ENCODE results near the gene NUDT6. TPM values are rescaled to one million over a fixed set of nuclear protein-coding genes. Genes with fewer than 3 reads are reported as not detected.

Gene NUDT6
- total RNA-seq, 2 donors from 2014 or later = 2.7 to 5.4 TPM

DNA sequence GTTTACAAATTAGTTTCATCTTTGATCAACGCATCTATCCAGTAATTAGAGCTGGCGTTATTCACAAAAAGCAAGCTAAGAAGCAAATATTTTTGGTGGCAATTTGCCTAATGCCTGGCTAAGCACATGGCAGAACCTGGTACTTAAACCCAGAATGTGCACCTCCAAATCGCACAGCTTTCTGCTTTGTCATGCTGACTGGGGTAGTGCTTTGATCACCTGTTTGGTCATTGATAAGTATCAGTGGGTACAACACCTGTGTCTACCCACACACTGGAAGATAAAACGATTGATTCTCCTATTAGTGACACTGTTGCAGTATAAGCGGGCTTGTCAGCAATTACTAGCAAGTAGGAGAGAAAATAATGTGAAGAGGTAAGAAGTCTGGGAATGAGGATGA, 1.9 kb downstream of the NUDT6 start:
- intact Hi-C loops (cut with DNase I) = loop anchor here in 1 of 2 donors (10.0 kb wide), 2 partner anchors 166 to 316 kb away; no protein-coding TSS in a partner anchor
- no peak for DNase-seq (ENCODE audit: low spot score)

DNA sequence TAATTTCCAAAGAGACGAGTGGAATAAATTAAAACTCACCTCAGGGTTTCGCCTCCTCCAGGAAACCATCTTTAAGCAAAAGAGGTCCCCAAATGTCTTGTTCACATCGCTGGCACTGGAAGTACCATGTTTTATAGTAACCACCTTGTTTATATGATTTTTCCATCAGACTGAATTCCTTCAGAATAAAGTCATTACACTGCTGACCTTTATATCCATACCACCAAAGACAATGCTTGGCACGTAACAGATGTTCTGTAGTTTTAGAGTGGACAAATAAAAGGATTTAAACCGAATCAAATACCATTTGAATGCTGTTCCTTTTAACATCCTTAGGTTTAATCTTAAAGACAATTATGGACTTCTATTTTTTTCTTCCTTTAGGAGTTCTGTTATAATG, 4.7 kb downstream of the NUDT6 start:
- intact Hi-C loops (cut with DNase I) = no loop called here
- no peak for DNase-seq (ENCODE audit: low spot score)

GRCh38 chr4:122914938-122915337, 7.5 kb downstream of the NUDT6 start:
- DNase-seq (ENCODE audit: low spot score) = no peak
- intact Hi-C loops (cut with DNase I) = loop anchor here in 1 of 2 donors (5.0 kb wide), 1 partner anchor 158 kb away; no protein-coding TSS in a partner anchor

DNA sequence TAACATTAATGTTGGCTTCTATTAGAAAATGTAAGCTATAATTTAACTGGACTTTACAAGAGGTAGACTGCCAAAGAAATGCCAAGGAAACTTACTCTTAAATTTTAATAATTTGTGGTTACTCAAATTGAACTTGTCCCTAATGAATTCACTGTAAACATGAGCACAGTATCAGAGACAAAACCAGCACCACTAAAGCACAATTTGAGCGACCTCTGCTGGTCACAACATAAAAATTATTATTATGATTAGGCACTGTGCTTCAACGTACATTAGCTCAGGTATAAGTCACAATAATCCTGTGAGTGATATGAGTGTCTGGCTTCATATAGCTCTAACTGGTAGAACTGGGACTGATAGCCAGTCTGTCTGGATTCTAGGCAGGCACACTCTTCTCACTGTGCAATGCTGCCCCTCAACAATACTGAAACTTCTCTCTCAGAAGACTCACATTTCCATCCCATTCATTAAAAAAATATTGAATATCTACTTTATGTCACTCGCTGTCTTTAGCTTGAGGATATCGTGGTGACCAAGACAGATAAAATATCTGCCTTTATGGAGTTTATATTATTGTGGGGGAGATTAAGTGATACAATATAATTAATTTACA, 8.0 kb downstream of the NUDT6 start:
- intact Hi-C loops (cut with DNase I) = loop anchor here in 1 of 2 donors (5.0 kb wide), 1 partner anchor 157 kb away; no protein-coding TSS in a partner anchor
- DNase-seq (ENCODE audit: low spot score) = no peak

- intact Hi-C loops (cut with DNase I) = loop anchor here in 1 of 2 donors (5.0 kb wide), 1 partner anchor 156 kb away; no protein-coding TSS in a partner anchor
- DNase-seq (ENCODE audit: low spot score) = no peak
Measured at GRCh38 chr4:122912810-122913575, 9.4 kb downstream of the NUDT6 start.

DNA sequence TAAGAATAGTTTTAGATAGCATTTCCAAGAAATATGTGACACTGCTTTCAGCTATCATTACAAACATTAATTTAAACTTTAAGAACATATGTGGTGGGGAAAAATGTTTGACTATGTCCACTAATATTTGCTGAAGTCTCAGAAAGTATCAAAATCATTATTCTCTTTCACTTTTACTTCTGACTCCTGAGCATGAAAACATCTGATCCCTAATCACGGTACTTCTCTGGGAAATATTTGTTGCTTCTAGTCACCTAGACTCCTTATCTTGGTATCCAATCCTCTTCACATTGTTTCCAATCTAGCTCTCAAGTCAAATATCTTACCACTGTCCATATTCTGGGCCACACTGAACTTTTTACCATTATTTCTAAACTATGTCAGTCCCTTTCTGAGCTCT, 10.8 kb downstream of the NUDT6 start:
- no peak for DNase-seq (ENCODE audit: low spot score)
- intact Hi-C loops (cut with DNase I) = loop anchor here in 1 of 2 donors (5.0 kb wide), 1 partner anchor 154 kb away; no protein-coding TSS in a partner anchor

DNA sequence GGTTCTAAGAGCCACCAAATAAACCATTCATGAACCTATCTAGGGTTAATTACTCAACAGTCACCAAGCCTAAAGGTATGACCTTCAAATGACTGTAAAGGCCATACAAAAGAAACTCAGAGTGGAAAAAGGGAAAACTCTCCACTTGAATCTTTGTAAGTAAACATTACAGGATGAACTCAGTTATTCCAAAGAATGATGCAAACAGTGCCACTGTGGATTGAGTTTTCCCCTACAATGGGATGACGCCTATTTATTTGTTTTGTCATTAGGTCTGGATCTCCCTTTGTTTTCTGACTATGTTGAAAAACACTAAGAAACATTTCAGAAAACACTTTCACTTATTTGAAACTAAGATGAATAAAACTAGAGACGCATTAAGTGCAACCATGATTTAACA, 12.7 kb downstream of the NUDT6 start:
- no peak for DNase-seq (ENCODE audit: low spot score)
- intact Hi-C loops (cut with DNase I) = loop anchor here in 1 of 2 donors (5.0 kb wide), 1 partner anchor 152 kb away; no protein-coding TSS in a partner anchor

DNA sequence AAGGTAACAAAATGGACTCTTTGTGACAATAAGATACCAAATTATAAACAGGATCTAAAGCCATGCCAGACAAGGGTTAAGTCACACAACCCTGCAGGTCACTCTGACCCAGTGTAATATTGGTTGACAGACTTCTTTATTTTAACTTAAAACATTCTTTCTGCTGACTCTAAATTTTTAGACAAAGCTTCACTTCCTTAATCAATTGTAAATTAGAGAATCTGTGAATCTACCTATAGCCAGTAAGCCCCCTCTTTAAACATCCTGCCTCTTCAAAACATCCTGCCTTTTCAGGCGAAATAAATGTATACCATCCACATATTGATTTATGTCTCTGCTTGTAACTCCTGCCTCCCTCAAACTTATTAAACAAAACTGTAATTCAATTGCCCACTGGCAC, 14.2 kb downstream of the NUDT6 start:
- DNase-seq (ENCODE audit: low spot score) = no peak
- intact Hi-C loops (cut with DNase I) = no loop called here

- intact Hi-C loops (cut with DNase I) = no loop called here
- no peak for DNase-seq (ENCODE audit: low spot score)
Measured at GRCh38 chr4:122906859-122907305, 15.5 kb downstream of the NUDT6 start.

DNA sequence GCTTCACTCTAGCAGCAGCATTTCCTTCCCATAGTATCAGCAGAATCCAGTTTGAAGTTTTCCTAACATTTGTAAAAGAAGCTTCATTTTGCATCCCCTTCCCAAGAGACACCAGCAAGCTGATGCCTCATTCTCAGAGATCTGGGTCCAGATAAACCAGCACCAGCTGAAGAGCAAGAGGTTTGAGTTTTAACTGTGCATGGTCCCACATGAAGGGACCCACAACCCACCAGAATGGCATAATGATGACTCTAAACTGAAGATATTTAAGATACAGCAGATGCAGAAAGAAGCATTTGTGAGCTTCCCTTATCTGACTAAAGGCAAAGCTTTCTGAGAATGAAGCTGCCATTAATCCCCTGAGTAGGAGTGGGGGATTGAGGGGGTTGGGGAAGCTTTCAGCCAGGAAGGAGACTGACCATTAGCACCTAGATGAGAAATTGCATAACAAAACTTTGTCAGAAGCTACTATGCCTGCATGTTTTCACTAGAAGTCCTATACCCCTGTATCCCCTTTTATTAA, 18.6 kb downstream of the NUDT6 start:
- DNase-seq (ENCODE audit: low spot score) = no peak
- intact Hi-C loops (cut with DNase I) = no loop called here

DNA sequence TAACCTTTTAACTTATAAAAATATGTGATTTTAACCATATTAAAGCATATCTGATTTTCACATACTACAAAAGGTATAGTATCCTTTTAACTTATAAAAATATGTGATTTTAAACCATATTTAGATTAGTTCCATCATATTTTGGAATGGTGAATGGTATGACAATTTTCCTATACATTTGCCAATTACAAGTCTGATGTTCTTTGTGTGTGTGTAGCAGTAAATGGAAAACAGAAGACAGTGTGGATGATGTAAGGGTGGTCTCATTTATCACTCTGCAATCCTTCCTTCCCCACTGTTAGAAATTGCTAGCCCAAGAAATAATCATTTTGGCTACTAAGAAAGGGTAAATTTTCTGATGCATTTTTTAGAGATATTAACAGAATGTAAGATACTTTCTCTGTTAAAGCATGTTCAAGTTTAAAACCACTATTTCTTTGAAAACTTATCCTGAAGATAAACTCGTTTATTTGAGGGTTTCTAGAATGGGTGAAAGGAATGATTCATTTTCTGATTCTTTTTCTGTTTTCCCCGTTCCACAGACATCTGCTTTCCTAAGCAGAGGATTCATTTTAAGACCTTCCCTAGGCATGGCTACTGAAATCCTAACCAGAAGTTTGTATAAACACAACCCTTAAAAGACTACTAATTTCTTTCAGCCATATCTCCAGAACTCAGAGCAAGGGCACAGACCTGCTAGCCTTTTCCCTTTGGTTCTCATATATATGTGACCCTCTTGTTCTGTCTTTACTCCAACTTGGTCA, 21.0 kb downstream of the NUDT6 start:
- intact Hi-C loops (cut with DNase I) = no loop called here
- no peak for DNase-seq (ENCODE audit: low spot score)

- intact Hi-C loops (cut with DNase I) = no loop called here
- DNase-seq (ENCODE audit: low spot score) = no peak
Measured at GRCh38 chr4:122900314-122900713, 22.1 kb downstream of the NUDT6 start.

GRCh38 chr4:122899682-122900081, 22.7 kb downstream of the NUDT6 start:
- intact Hi-C loops (cut with DNase I) = no loop called here

GRCh38 chr4:122898370-122899150, 23.8 kb downstream of the NUDT6 start:
- no peak for DNase-seq (ENCODE audit: low spot score)
- intact Hi-C loops (cut with DNase I) = no loop called here

More at GRCh38 chr4:122899682-122900081, 22.7 kb downstream of the NUDT6 start:
- no peak for DNase-seq (ENCODE audit: low spot score)

GRCh38 chr4:122896270-122896669, 26.1 kb downstream of the NUDT6 start:
- intact Hi-C loops (cut with DNase I) = no loop called here
- no peak for DNase-seq (ENCODE audit: low spot score)

- intact Hi-C loops (cut with DNase I) = no loop called here
- DNase-seq (ENCODE audit: low spot score) = no peak
Measured at GRCh38 chr4:122895336-122895995, 26.9 kb downstream of the NUDT6 start.

DNA sequence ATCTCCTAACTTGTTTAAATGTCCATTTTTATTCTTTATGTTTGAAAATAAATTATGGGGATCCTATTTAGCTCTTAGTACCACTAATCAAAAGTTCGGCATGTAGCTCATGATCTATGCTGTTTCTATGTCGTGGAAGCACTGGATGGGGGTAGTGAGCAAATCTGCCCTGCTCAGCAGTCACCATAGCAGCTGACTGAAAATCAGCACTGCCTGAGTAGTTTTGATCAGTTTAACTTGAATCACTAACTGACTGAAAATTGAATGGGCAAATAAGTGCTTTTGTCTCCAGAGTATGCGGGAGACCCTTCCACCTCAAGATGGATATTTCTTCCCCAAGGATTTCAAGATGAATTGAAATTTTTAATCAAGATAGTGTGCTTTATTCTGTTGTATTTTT, 27.6 kb downstream of the NUDT6 start:
- intact Hi-C loops (cut with DNase I) = no loop called here
- DNase-seq (ENCODE audit: low spot score) = no peak

GRCh38 chr4:122890147-122890795, 32.1 kb downstream of the NUDT6 start:
- intact Hi-C loops (cut with DNase I) = no loop called here
- DNase-seq (ENCODE audit: low spot score) = no peak
